ENCODE measurements around the gene GIMAP7. TPM values are rescaled to one million over a fixed set of nuclear protein-coding genes. Genes with fewer than 3 reads are reported as not detected.

Gene GIMAP7
- total RNA-seq, 1 donor, result 16.7 TPM

- DNase-seq (ENCODE audit: low read depth in 2 of 3, low spot score in 2 of 3), result no peak
These were observed 54.0 kb downstream of the GIMAP7 start for GRCh38 chr7:150568714-150569113.

- DNase-seq (ENCODE audit: low read depth in 2 of 3, low spot score in 2 of 3), result no peak
These were observed 54.7 kb downstream of the GIMAP7 start for GRCh38 chr7:150569245-150569955.

Other genes starting within 250 kb of the GIMAP7 start
- gene LRRC61, start 191.5 kb upstream of the GIMAP7 start, total RNA-seq, result 46.6 TPM
- 26.4 TPM for gene ACTR3C, start 191.3 kb upstream of the GIMAP7 start, total RNA-seq
- 2.4 TPM for gene RARRES2, start 173.2 kb upstream of the GIMAP7 start, total RNA-seq
- gene REPIN1, start 146.1 kb upstream of the GIMAP7 start, total RNA-seq, result 163 TPM
- gene ZNF775, start 135.5 kb upstream of the GIMAP7 start, total RNA-seq, result 10.2 TPM
- 4.8 TPM for gene GIMAP8, start 64.2 kb upstream of the GIMAP7 start, total RNA-seq
- 1.3 TPM for gene GIMAP4, start 52.5 kb downstream of the GIMAP7 start, total RNA-seq
- gene GIMAP6, start 117.5 kb downstream of the GIMAP7 start, total RNA-seq, result 67.1 TPM
- 110 TPM for gene GIMAP2, start 170.8 kb downstream of the GIMAP7 start, total RNA-seq
- 15.9 TPM for gene GIMAP1, start 201.7 kb downstream of the GIMAP7 start, total RNA-seq
- gene GIMAP5, start 222.5 kb downstream of the GIMAP7 start, total RNA-seq, result 29.1 TPM